ENCODE results near the gene FOXP1. TPM values are rescaled to one million over a fixed set of nuclear protein-coding genes. Genes with fewer than 3 reads are reported as not detected.

FOXP1 gene
- polyA plus RNA-seq, 3 donors: 32.9 to 35.0 (median 33.3) TPM

GRCh38 chr3:71387586-71387985 is 195.9 kb downstream of the FOXP1 start:
- no peak for DNase-seq (ENCODE audit: low read depth in 3 of 3, low spot score in 2 of 3)

GRCh38 chr3:71384837-71385716 is 198.5 kb downstream of the FOXP1 start:
- DNase-seq (ENCODE audit: low read depth in 3 of 3, low spot score in 2 of 3): no peak

GRCh38 chr3:71384388-71384787 is 199.1 kb downstream of the FOXP1 start:
- DNase-seq (ENCODE audit: low read depth in 3 of 3, low spot score in 2 of 3): no peak

- no peak for DNase-seq (ENCODE audit: low read depth in 3 of 3, low spot score in 2 of 3)
These were observed 203.4 kb downstream of the FOXP1 start for GRCh38 chr3:71380096-71380495.

GRCh38 chr3:71378509-71378908 is 205.0 kb downstream of the FOXP1 start:
- no peak for DNase-seq (ENCODE audit: low read depth in 3 of 3, low spot score in 2 of 3)

GRCh38 chr3:71376911-71377310 is 206.6 kb downstream of the FOXP1 start:
- DNase-seq (ENCODE audit: low read depth in 3 of 3, low spot score in 2 of 3): no peak

GRCh38 chr3:71376503-71376902 is 207.0 kb downstream of the FOXP1 start:
- DNase-seq (ENCODE audit: low read depth in 3 of 3, low spot score in 2 of 3): no peak

- DNase-seq (ENCODE audit: low read depth in 3 of 3, low spot score in 2 of 3): no peak
These were observed 208.9 kb downstream of the FOXP1 start for GRCh38 chr3:71374582-71374981.

GRCh38 chr3:71372911-71373637 is 210.5 kb downstream of the FOXP1 start:
- DNase-seq (ENCODE audit: low read depth in 3 of 3, low spot score in 2 of 3): no peak

GRCh38 chr3:71372241-71372768 is 211.2 kb downstream of the FOXP1 start:
- DNase-seq (ENCODE audit: low read depth in 3 of 3, low spot score in 2 of 3): no peak

GRCh38 chr3:71371282-71371681 is 212.2 kb downstream of the FOXP1 start:
- no peak for DNase-seq (ENCODE audit: low read depth in 3 of 3, low spot score in 2 of 3)

GRCh38 chr3:71370467-71370866 is 213.1 kb downstream of the FOXP1 start:
- DNase-seq (ENCODE audit: low read depth in 3 of 3, low spot score in 2 of 3): no peak

- DNase-seq (ENCODE audit: low read depth in 3 of 3, low spot score in 2 of 3): no peak
These were observed 213.7 kb downstream of the FOXP1 start for GRCh38 chr3:71369701-71370391.

- no peak for DNase-seq (ENCODE audit: low read depth in 3 of 3, low spot score in 2 of 3)
These were observed 216.4 kb downstream of the FOXP1 start for GRCh38 chr3:71366988-71367604.

GRCh38 chr3:71361334-71361890 is 222.1 kb downstream of the FOXP1 start:
- no peak for DNase-seq (ENCODE audit: low read depth in 3 of 3, low spot score in 2 of 3)

GRCh38 chr3:71360764-71361163 is 222.8 kb downstream of the FOXP1 start:
- no peak for DNase-seq (ENCODE audit: low read depth in 3 of 3, low spot score in 2 of 3)

- no peak for DNase-seq (ENCODE audit: low read depth in 3 of 3, low spot score in 2 of 3)
These were observed 223.3 kb downstream of the FOXP1 start for GRCh38 chr3:71360180-71360579.

- DNase-seq (ENCODE audit: low read depth in 3 of 3, low spot score in 2 of 3): no peak
These were observed 225.3 kb downstream of the FOXP1 start for GRCh38 chr3:71358243-71358642.

- DNase-seq (ENCODE audit: low read depth in 3 of 3, low spot score in 2 of 3): no peak
These were observed 227.3 kb downstream of the FOXP1 start for GRCh38 chr3:71356265-71356664.

- no peak for DNase-seq (ENCODE audit: low read depth in 3 of 3, low spot score in 2 of 3)
These were observed 227.7 kb downstream of the FOXP1 start for GRCh38 chr3:71355862-71356261.

Data from right renal cortex interstitium (tissue), 3 donors.